HG02588 (cell line): ENCODE results near the gene SELPLG.
"Not testable (repeated sequence)": the region's sequence is repeated elsewhere in the genome, so short reads cannot be mapped to it uniquely, and the experiment has no call there.

Experiments
- ATAC-seq: cut with Tn5 transposase; IDR thresholded peaks from one replicate; pipeline ENCODE4 v1.9.1; 2021; ENCODE audit warnings: mild to moderate bottlenecking, moderate library complexity; ENCODE audit not compliant: unreplicated experiment

The SELPLG gene

GRCh38 chr12:108575199-108575912 lies 58.3 kb downstream of the SELPLG start:
- ATAC-seq = no peak

- not testable (repeated sequence) for ATAC-seq
These were observed 59.4 kb downstream of the SELPLG start for GRCh38 chr12:108574276-108574675.

- no peak for ATAC-seq
These were observed 60.4 kb downstream of the SELPLG start for GRCh38 chr12:108573317-108573716.

- ATAC-seq = no peak
These were observed 61.4 kb downstream of the SELPLG start for GRCh38 chr12:108572166-108572790.
